ENCODE measurements around the gene SRGAP2B. TPM values are rescaled to one million over a fixed set of nuclear protein-coding genes. Genes with fewer than 3 reads are reported as not detected.
"Not testable (repeated sequence)": the region's sequence is repeated elsewhere in the genome, so short reads cannot be mapped to it uniquely, and the experiment has no call there.

The SRGAP2B gene
- polyA plus RNA-seq, 3 donors, result 5.8 to 25.5 (median 7.0) TPM

GRCh38 chr1:144960929-144961488 lies 134.1 kb downstream of the SRGAP2B start:
- H2AFZ ChIP-seq (ENCODE audit: insufficient read depth, low read depth, low read length, poor library complexity, severe bottlenecking); H3K9ac ChIP-seq (ENCODE audit: insufficient read depth, low read length, poor library complexity, severe bottlenecking); H3K4me2 ChIP-seq (replicated peaks; ENCODE audit: extremely low read depth, low read length, poor library complexity, severe bottlenecking); intact Hi-C loops (cut with micrococcal nuclease); H3K36me3 Mint-ChIP-seq; H3K4me1 Mint-ChIP-seq; H3K27ac Mint-ChIP-seq; H4K20me1 ChIP-seq (ENCODE audit: insufficient read depth, low read length); DNase-seq; H3K27me3 Mint-ChIP-seq (ENCODE audit: low read depth in 3 of 3); H3K9me3 ChIP-seq (replicated peaks in 1 of 2; ENCODE audit: control insufficient read depth in 1 of 2, insufficient read depth in 1 of 2, low read length in 2 of 2); H3K27ac ChIP-seq (ENCODE audit: low read depth in 1 of 2, low read length in 2 of 2); H3K9me3 Mint-ChIP-seq; H3K27me3 ChIP-seq (ENCODE audit: control insufficient read depth in 2 of 2, insufficient read depth in 2 of 2, low read length in 2 of 2); H3K4me3 Mint-ChIP-seq; H3K4me3 ChIP-seq (replicated peaks in 1 of 3; ENCODE audit: low read depth in 2 of 3, low read length in 3 of 3); H3K36me3 ChIP-seq (replicated peaks in 1 of 2; ENCODE audit: control insufficient read depth in 1 of 2, insufficient read depth in 2 of 2, low read length in 2 of 2); H3K4me1 ChIP-seq (ENCODE audit: control insufficient read depth in 1 of 2, insufficient read depth in 2 of 2, low read length in 2 of 2); H3K79me2 ChIP-seq (ENCODE audit: insufficient read depth, low read length): not testable (repeated sequence)
- WGBS (ENCODE audit: insufficient coverage), result no CpG with 5 or more reads among the region's 4 CpGs

- DNase-seq; H2AFZ ChIP-seq (ENCODE audit: insufficient read depth, low read depth, low read length, poor library complexity, severe bottlenecking); H3K36me3 Mint-ChIP-seq; H3K9me3 Mint-ChIP-seq; H3K27ac ChIP-seq (ENCODE audit: low read depth in 1 of 2, low read length in 2 of 2); H3K27ac Mint-ChIP-seq; H3K36me3 ChIP-seq (replicated peaks in 1 of 2; ENCODE audit: control insufficient read depth in 1 of 2, insufficient read depth in 2 of 2, low read length in 2 of 2); H3K4me3 Mint-ChIP-seq; intact Hi-C loops (cut with micrococcal nuclease); H3K4me3 ChIP-seq (replicated peaks in 1 of 3; ENCODE audit: low read depth in 2 of 3, low read length in 3 of 3); H4K20me1 ChIP-seq (ENCODE audit: insufficient read depth, low read length); H3K4me1 ChIP-seq (ENCODE audit: control insufficient read depth in 1 of 2, insufficient read depth in 2 of 2, low read length in 2 of 2); H3K9ac ChIP-seq (ENCODE audit: insufficient read depth, low read length, poor library complexity, severe bottlenecking); H3K4me2 ChIP-seq (replicated peaks; ENCODE audit: extremely low read depth, low read length, poor library complexity, severe bottlenecking); H3K27me3 Mint-ChIP-seq (ENCODE audit: low read depth in 3 of 3); H3K4me1 Mint-ChIP-seq; H3K9me3 ChIP-seq (replicated peaks in 1 of 2; ENCODE audit: control insufficient read depth in 1 of 2, insufficient read depth in 1 of 2, low read length in 2 of 2); H3K27me3 ChIP-seq (ENCODE audit: control insufficient read depth in 2 of 2, insufficient read depth in 2 of 2, low read length in 2 of 2); H3K79me2 ChIP-seq (ENCODE audit: insufficient read depth, low read length): not testable (repeated sequence)
- no CpG with 5 or more reads among the region's 2 CpGs for WGBS (ENCODE audit: insufficient coverage)
Observed at GRCh38 chr1:144948390-144948789, 146.7 kb downstream of the SRGAP2B start.

GRCh38 chr1:144947495-144947894 lies 147.6 kb downstream of the SRGAP2B start:
- H3K36me3 ChIP-seq (replicated peaks in 1 of 2; ENCODE audit: control insufficient read depth in 1 of 2, insufficient read depth in 2 of 2, low read length in 2 of 2); H3K27ac Mint-ChIP-seq; H3K4me3 ChIP-seq (replicated peaks in 1 of 3; ENCODE audit: low read depth in 2 of 3, low read length in 3 of 3); H3K4me1 ChIP-seq (ENCODE audit: control insufficient read depth in 1 of 2, insufficient read depth in 2 of 2, low read length in 2 of 2); H3K36me3 Mint-ChIP-seq; intact Hi-C loops (cut with micrococcal nuclease); H3K4me3 Mint-ChIP-seq; H3K27me3 Mint-ChIP-seq (ENCODE audit: low read depth in 3 of 3); H4K20me1 ChIP-seq (ENCODE audit: insufficient read depth, low read length); H3K79me2 ChIP-seq (ENCODE audit: insufficient read depth, low read length); H3K27ac ChIP-seq (ENCODE audit: low read depth in 1 of 2, low read length in 2 of 2); H3K27me3 ChIP-seq (ENCODE audit: control insufficient read depth in 2 of 2, insufficient read depth in 2 of 2, low read length in 2 of 2); H3K4me2 ChIP-seq (replicated peaks; ENCODE audit: extremely low read depth, low read length, poor library complexity, severe bottlenecking); H2AFZ ChIP-seq (ENCODE audit: insufficient read depth, low read depth, low read length, poor library complexity, severe bottlenecking); H3K9ac ChIP-seq (ENCODE audit: insufficient read depth, low read length, poor library complexity, severe bottlenecking); DNase-seq; H3K4me1 Mint-ChIP-seq; H3K9me3 ChIP-seq (replicated peaks in 1 of 2; ENCODE audit: control insufficient read depth in 1 of 2, insufficient read depth in 1 of 2, low read length in 2 of 2); H3K9me3 Mint-ChIP-seq: not testable (repeated sequence)
- WGBS (ENCODE audit: insufficient coverage), result no CpG with 5 or more reads among the region's 1 CpG

GRCh38 chr1:144946525-144947480 lies 148.3 kb downstream of the SRGAP2B start:
- intact Hi-C loops (cut with micrococcal nuclease); H3K27me3 Mint-ChIP-seq (ENCODE audit: low read depth in 3 of 3); H3K36me3 Mint-ChIP-seq; H3K9me3 Mint-ChIP-seq; H3K4me1 Mint-ChIP-seq; DNase-seq; H3K9ac ChIP-seq (ENCODE audit: insufficient read depth, low read length, poor library complexity, severe bottlenecking); H3K4me3 Mint-ChIP-seq; H3K79me2 ChIP-seq (ENCODE audit: insufficient read depth, low read length); H3K4me2 ChIP-seq (replicated peaks; ENCODE audit: extremely low read depth, low read length, poor library complexity, severe bottlenecking); H4K20me1 ChIP-seq (ENCODE audit: insufficient read depth, low read length); H3K4me3 ChIP-seq (replicated peaks in 1 of 3; ENCODE audit: low read depth in 2 of 3, low read length in 3 of 3); H3K27ac Mint-ChIP-seq; H3K9me3 ChIP-seq (replicated peaks in 1 of 2; ENCODE audit: control insufficient read depth in 1 of 2, insufficient read depth in 1 of 2, low read length in 2 of 2); H3K4me1 ChIP-seq (ENCODE audit: control insufficient read depth in 1 of 2, insufficient read depth in 2 of 2, low read length in 2 of 2); H2AFZ ChIP-seq (ENCODE audit: insufficient read depth, low read depth, low read length, poor library complexity, severe bottlenecking); H3K27ac ChIP-seq (ENCODE audit: low read depth in 1 of 2, low read length in 2 of 2); H3K27me3 ChIP-seq (ENCODE audit: control insufficient read depth in 2 of 2, insufficient read depth in 2 of 2, low read length in 2 of 2); H3K36me3 ChIP-seq (replicated peaks in 1 of 2; ENCODE audit: control insufficient read depth in 1 of 2, insufficient read depth in 2 of 2, low read length in 2 of 2): not testable (repeated sequence)
- WGBS (ENCODE audit: insufficient coverage), result no CpG with 5 or more reads among the region's 8 CpGs

Measured in CD14-positive monocyte (primary cell).